GM10248 (cell line): ENCODE results near the gene BTG4.
A peak's percentile ranks its signal among the peaks of the same experiment; 100 is the strongest.

Source experiments
- CTCF ChIA-PET: fragments of 300-600 bp; sonication (Branson Sonifier 250); formaldehyde crosslinking; extraction: SDS; loops from one replicate; lab custom pipeline; 2021; ENCODE audit warnings: antibody characterized with exemption; lab: Yijun Ruan, JAX
- POLR2A ChIA-PET: fragments of 350-650 bp; sonication (Branson Sonifier 250); formaldehyde crosslinking; extraction: SDS; loops from one replicate; lab custom pipeline; 2020; ENCODE audit warnings: antibody characterized with exemption; lab: Yijun Ruan, JAX
- DNase-seq: peaks from one replicate; pipeline ENCODE4 v3.0.0; 2012; ENCODE audit errors: extremely low spot score
- CTCF ChIP-seq: IDR thresholded peaks from 2 replicates; pipeline ENCODE4 v1.5.1; 2012; ENCODE audit warnings: mild to moderate bottlenecking, low read depth; ENCODE audit errors: extremely low read depth, missing control alignments, control extremely low read depth

Gene BTG4

GRCh38 chr11:111548525-111548924 is 36.3 kb upstream of the BTG4 start:
- no peak for DNase-seq
- POLR2A ChIA-PET: no interaction called here
- CTCF ChIA-PET: interaction anchor here (1.6 kb wide), 1 partner anchor 17 kb away, joined by 4 read pairs; no protein-coding TSS in a partner anchor
- TF ChIP-seq CTCF: no peak

- DNase-seq: no peak
- ChIA-PET CTCF (interaction anchor here (0.7 to 1.5 kb wide), 4 partner anchors 29 to 114 kb away, joined by 3 to 4 read pairs (median 4); no protein-coding TSS in a partner anchor), POLR2A (no interaction called here)
- TF ChIP-seq CTCF: no peak
These were observed 30.6 kb upstream of the BTG4 start for GRCh38 chr11:111542606-111543275.

- TF ChIP-seq CTCF: no peak
- peak; percentile 18 for DNase-seq
- CTCF ChIA-PET: interaction anchor here (1.3 to 1.5 kb wide), 2 partner anchors 28 to 113 kb away, joined by 3 to 4 read pairs; no protein-coding TSS in a partner anchor
- POLR2A ChIA-PET: no interaction called here
These were observed 29.3 kb upstream of the BTG4 start for GRCh38 chr11:111541254-111542061.

GRCh38 chr11:111540937-111541253 is 28.7 kb upstream of the BTG4 start:
- POLR2A ChIA-PET: no interaction called here
- DNase-seq: peak; percentile 30
- no peak for TF ChIP-seq CTCF
- CTCF ChIA-PET: interaction anchor here (1.5 kb wide), 1 partner anchor 27 kb away, joined by 4 read pairs; no protein-coding TSS in a partner anchor

GRCh38 chr11:111540114-111540936 is 28.1 kb upstream of the BTG4 start, which contains the start of gene LAYN:
TSS of gene LAYN (plus strand) at chr11:111540720. CDS start at chr11:111540844, 124 bp downstream.
- peak; percentile 36 for DNase-seq
- no peak for TF ChIP-seq CTCF
- ChIA-PET POLR2A (no interaction called here), CTCF (interaction anchor here (1.1 kb wide), 1 partner anchor 10 kb away, joined by 3 read pairs; no protein-coding TSS in a partner anchor)
